ENCODE measurements around the gene BCL2.

DNA sequence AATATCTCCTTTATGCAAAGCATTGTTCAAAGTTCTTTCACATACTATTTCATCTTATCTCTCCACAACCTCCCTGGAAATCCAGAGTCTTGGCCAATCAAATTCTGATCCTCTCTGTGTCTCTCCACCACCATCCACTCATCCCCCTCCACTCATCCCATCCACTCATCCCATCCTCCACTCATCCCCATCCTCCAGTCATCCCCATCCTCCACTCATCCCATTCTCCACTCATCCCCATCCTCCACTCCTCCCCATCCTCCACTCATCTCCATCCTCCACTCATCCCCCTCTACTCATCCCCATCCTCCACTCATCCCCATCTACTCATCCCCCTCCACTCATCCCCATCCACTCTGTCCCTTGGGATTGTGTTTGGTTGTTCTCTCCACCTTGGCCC, 101.1 kb downstream of the BCL2 start:
- TF ChIP-seq EP300 (IDR thresholded peaks at IDR 0.05; ENCODE audit: borderline replicate concordance): no peak
- no peak for TF ChIP-seq NFIC (IDR thresholded peaks at IDR 0.05)
- TF ChIP-seq REST (IDR thresholded peaks at IDR 0.05; ENCODE audit: low read depth): no peak

Data from Ishikawa (cell line).